Measurements from ENCODE around the gene PREX1.

The PREX1 gene

GRCh38 chr20:48582673-48582985, 245.2 kb downstream of the PREX1 start:
- TF ChIP-seq, protein P1, sequence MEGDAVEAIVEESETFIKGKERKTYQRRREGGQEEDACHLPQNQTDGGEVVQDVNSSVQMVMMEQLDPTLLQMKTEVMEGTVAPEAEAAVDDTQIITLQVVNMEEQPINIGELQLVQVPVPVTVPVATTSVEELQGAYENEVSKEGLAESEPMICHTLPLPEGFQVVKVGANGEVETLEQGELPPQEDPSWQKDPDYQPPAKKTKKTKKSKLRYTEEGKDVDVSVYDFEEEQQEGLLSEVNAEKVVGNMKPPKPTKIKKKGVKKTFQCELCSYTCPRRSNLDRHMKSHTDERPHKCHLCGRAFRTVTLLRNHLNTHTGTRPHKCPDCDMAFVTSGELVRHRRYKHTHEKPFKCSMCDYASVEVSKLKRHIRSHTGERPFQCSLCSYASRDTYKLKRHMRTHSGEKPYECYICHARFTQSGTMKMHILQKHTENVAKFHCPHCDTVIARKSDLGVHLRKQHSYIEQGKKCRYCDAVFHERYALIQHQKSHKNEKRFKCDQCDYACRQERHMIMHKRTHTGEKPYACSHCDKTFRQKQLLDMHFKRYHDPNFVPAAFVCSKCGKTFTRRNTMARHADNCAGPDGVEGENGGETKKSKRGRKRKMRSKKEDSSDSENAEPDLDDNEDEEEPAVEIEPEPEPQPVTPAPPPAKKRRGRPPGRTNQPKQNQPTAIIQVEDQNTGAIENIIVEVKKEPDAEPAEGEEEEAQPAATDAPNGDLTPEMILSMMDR (conservative IDR thresholded peaks at IDR 0.05; ENCODE audit: low read length) = no peak
- no peak for DNase-seq (ENCODE audit: low read depth)
- H3K4me3 ChIP-seq (ENCODE audit: low read length) = no peak overlapping the region

- DNase-seq (ENCODE audit: low read depth) = no peak
- TF ChIP-seq, protein P1 (conservative IDR thresholded peaks at IDR 0.05; ENCODE audit: low read length) = no peak
- H3K4me3 ChIP-seq (ENCODE audit: low read length) = no peak overlapping the region
These were observed 246.6 kb downstream of the PREX1 start for GRCh38 chr20:48581167-48581566.

- H3K4me3 ChIP-seq (ENCODE audit: low read length) = no peak overlapping the region
- no peak for DNase-seq (ENCODE audit: low read depth)
- TF ChIP-seq, protein P1 (conservative IDR thresholded peaks at IDR 0.05; ENCODE audit: low read length) = no peak
These were observed 249.3 kb downstream of the PREX1 start for GRCh38 chr20:48578397-48579098.

DNA sequence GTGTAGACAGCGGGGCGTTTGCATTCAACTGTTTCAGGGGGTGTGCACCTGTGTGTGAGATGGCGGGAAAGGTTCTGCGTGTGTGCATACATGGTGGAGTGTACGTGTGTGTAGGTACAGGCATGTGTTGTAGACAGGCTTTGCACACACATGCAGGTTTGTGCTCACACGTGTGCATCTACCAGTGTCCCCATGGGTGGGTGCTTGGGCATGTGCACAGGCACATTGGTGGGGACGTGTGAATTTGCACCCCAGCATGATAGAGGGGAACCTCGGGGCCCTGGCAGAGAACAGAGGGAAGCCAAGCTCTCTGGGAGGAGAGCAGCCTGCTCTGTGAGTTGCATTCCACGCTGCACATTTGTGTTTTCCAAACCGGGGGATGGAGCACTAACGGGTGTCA, 250.2 kb downstream of the PREX1 start:
- no peak overlapping the region for H3K4me3 ChIP-seq (ENCODE audit: low read length)
- TF ChIP-seq, protein P1 (conservative IDR thresholded peaks at IDR 0.05; ENCODE audit: low read length) = no peak
- DNase-seq (ENCODE audit: low read depth) = no peak

- TF ChIP-seq, protein P1 (conservative IDR thresholded peaks at IDR 0.05; ENCODE audit: low read length) = no peak
- peak; percentile 15 for DNase-seq (ENCODE audit: low read depth)
- H3K4me3 ChIP-seq (ENCODE audit: low read length) = no peak overlapping the region
These were observed 253.4 kb downstream of the PREX1 start for GRCh38 chr20:48574383-48574782.

Data from AG10803 (cell line).